Neural crest cell (in vitro differentiated cells): Measurements from ENCODE around the gene PPP4R4. TPM values are rescaled to one million over a fixed set of nuclear protein-coding genes. Genes with fewer than 3 reads are reported as not detected.
"Not testable (repeated sequence)": the region's sequence is repeated elsewhere in the genome, so short reads cannot be mapped to it uniquely, and the experiment has no call there.

ENCODE experiments used
- DNase-seq: peaks from one replicate; pipeline ENCODE4 v3.0.0; 2021; ENCODE audit warnings: low read depth, mixed read lengths, low spot score
- H3K27ac Mint-ChIP-seq: one replicate; pipeline ENCODE4 v1.8.0; 2021; ENCODE audit warnings: mild to moderate bottlenecking, mixed read lengths; ENCODE audit not compliant: unreplicated experiment
- H3K27me3 Mint-ChIP-seq: 2 replicates; pipeline ENCODE4 v1.8.0; 2021; ENCODE audit warnings: low read depth, mild to moderate bottlenecking, mixed read lengths
- H3K36me3 Mint-ChIP-seq: 2 replicates; pipeline ENCODE4 v1.8.0; 2021; ENCODE audit warnings: low read depth, mild to moderate bottlenecking, mixed read lengths
- H3K4me1 Mint-ChIP-seq: 2 replicates; pipeline ENCODE4 v1.8.0; 2021; ENCODE audit warnings: mixed read lengths
- H3K4me3 Mint-ChIP-seq: one replicate; pipeline ENCODE4 v1.8.0; 2021; ENCODE audit warnings: mild to moderate bottlenecking, mixed read lengths
- H3K9me3 Mint-ChIP-seq: 2 replicates; pipeline ENCODE4 v1.8.0; 2021; ENCODE audit warnings: mixed read lengths
- CTCF ChIP-seq: fragments of 200-600 bp; sonication (generic); conservative IDR thresholded peaks from 2 replicates; pipeline ENCODE4 v1.5.0; 2021; ENCODE audit warnings: antibody characterized with exemption, mild to moderate bottlenecking
- total RNA-seq: library from RNA; stranded (reverse); gene quantifications from 2 replicates; pipeline ENCODE4 v1.2.1, GENCODE V29; 2021

Gene PPP4R4
- total RNA-seq, 1 donor from 2014 or later: 1.6 TPM

- H3K9me3 Mint-ChIP-seq: no peaks in the 10 kb centered on the region
- no peaks in the 10 kb centered on the region for H3K27me3 Mint-ChIP-seq
Measured at GRCh38 chr14:94244182-94244581, 70.1 kb downstream of the PPP4R4 start.

GRCh38 chr14:94264195-94264594 is 90.1 kb downstream of the PPP4R4 start:
- H3K9me3 Mint-ChIP-seq: peaks cover 21% of the 10 kb centered on the region
- H3K27me3 Mint-ChIP-seq, H3K27ac Mint-ChIP-seq, H3K36me3 Mint-ChIP-seq, H3K4me1 Mint-ChIP-seq, H3K4me3 Mint-ChIP-seq, DNase-seq: not testable (repeated sequence)

More at GRCh38 chr14:94244182-94244581, 70.1 kb downstream of the PPP4R4 start:
- DNase-seq: no peak
- no peak overlapping the region for H3K27ac Mint-ChIP-seq
- no peaks in the 10 kb centered on the region for H3K4me1 Mint-ChIP-seq
- peaks cover 4% of the 10 kb centered on the region for H3K36me3 Mint-ChIP-seq
- no peak for TF ChIP-seq CTCF
- H3K4me3 Mint-ChIP-seq: no peak overlapping the region

- no peaks in the 10 kb centered on the region for H3K27me3 Mint-ChIP-seq
- peaks cover 5% of the 10 kb centered on the region for H3K4me1 Mint-ChIP-seq
- DNase-seq: no peak
- peaks cover 14% of the 10 kb centered on the region for H3K9me3 Mint-ChIP-seq
- peaks cover 5% of the 10 kb centered on the region for H3K36me3 Mint-ChIP-seq
- no peak overlapping the region for H3K4me3 Mint-ChIP-seq
- H3K27ac Mint-ChIP-seq: no peak overlapping the region
- no peak for TF ChIP-seq CTCF
Measured at GRCh38 chr14:94267352-94267751, 93.2 kb downstream of the PPP4R4 start.

- not testable (repeated sequence) for H3K9me3 Mint-ChIP-seq, H3K27ac Mint-ChIP-seq, DNase-seq, H3K27me3 Mint-ChIP-seq, H3K36me3 Mint-ChIP-seq, H3K4me1 Mint-ChIP-seq, H3K4me3 Mint-ChIP-seq
Measured at GRCh38 chr14:94268582-94268981, 94.5 kb downstream of the PPP4R4 start.

GRCh38 chr14:94269156-94269555 is 95.0 kb downstream of the PPP4R4 start:
- Mint-ChIP-seq H3K27me3 (no peaks in the 10 kb centered on the region), H3K36me3 (no peaks in the 10 kb centered on the region), H3K4me1 (peaks cover 5% of the 10 kb centered on the region), H3K27ac (no peak overlapping the region), H3K4me3 (no peak overlapping the region), H3K9me3 (peaks cover 3% of the 10 kb centered on the region)
- no peak for TF ChIP-seq CTCF
- no peak for DNase-seq

- H3K36me3 Mint-ChIP-seq, H3K27me3 Mint-ChIP-seq, H3K27ac Mint-ChIP-seq, H3K4me3 Mint-ChIP-seq, H3K9me3 Mint-ChIP-seq, DNase-seq, H3K4me1 Mint-ChIP-seq: not testable (repeated sequence)
Measured at GRCh38 chr14:94276898-94277561, 102.9 kb downstream of the PPP4R4 start.

GRCh38 chr14:94278731-94279130 is 104.6 kb downstream of the PPP4R4 start:
- H3K36me3 Mint-ChIP-seq: no peaks in the 10 kb centered on the region
- H3K27ac Mint-ChIP-seq: no peak overlapping the region
- H3K27me3 Mint-ChIP-seq: no peaks in the 10 kb centered on the region
- no peaks in the 10 kb centered on the region for H3K4me1 Mint-ChIP-seq
- no peak for DNase-seq
- H3K4me3 Mint-ChIP-seq: no peak overlapping the region
- no peaks in the 10 kb centered on the region for H3K9me3 Mint-ChIP-seq
- TF ChIP-seq CTCF: no peak
